Measurements from ENCODE around the gene TOPBP1.
A peak's percentile ranks its signal among the peaks of the same experiment; 100 is the strongest.

The TOPBP1 gene

DNA sequence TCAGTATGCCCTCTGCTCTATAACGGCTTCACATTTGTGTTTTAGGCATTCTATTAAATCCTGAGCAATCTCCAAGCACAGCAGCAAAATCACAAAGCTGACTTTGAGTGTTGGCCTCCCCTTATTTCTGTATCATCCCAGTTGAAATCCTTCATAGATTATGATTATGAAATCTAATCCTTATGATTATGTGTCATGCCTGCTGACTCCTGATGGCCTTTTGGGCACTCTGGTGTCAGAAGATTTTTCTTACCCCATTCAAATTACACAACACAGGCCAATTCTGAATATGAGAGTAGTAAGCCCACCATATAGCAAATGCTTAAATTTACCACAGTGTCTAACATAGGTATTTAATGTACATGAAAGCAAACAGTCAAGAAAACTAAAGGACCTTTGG lies 53.9 kb downstream of the TOPBP1 start:
- no peak for DNase-seq (ENCODE audit: low spot score)

GRCh38 chr3:133606902-133607301 lies 54.8 kb downstream of the TOPBP1 start:
- DNase-seq (ENCODE audit: low spot score) = no peak

GRCh38 chr3:133606342-133606741 lies 55.4 kb downstream of the TOPBP1 start:
- DNase-seq (ENCODE audit: low spot score) = no peak

DNA sequence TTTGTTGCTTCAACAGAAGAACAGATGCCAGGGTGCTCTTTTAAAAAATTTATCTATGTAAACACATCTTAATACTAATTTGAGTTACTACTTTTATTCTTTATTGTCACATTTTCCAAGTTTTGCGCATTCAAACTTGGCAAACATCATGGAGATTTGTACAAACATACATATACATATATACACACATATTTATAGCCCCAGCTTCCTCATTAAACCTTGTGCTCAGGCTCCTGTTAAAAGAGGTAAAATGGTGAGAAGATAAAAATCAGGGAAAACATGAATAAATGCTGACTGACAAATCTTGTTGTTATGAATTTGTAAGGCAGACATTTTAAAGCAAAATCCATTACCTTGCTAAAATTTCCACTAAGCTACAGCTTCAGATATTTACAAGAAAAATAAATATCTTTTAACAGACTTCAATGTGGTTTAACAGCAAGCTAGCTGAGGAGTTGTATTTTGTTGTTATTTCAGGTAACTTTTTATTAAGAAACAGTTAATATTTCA lies 61.1 kb downstream of the TOPBP1 start:
- DNase-seq (ENCODE audit: low spot score) = no peak

DNA sequence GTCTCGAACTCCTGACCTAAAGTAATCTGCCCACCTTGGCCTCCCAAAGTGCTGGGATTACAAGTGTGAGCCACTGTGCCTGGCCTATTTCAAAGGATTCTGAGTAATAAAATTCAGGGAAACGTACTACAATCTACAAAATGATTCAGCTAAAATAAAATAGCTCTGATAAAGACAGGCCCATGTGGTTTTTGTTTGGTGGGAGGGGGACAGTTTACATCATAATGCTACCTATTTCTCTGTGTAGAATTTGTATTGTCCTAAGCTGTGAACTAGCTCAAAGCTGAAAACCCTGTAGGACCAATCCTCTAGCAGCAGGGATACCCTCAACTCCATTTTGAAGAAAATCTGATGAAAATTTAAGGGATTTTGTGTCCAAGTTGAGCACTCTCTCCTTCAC lies 62.5 kb downstream of the TOPBP1 start:
- DNase-seq (ENCODE audit: low spot score) = no peak

GRCh38 chr3:133598405-133598804 lies 63.3 kb downstream of the TOPBP1 start:
- no peak for DNase-seq (ENCODE audit: low spot score)

DNA sequence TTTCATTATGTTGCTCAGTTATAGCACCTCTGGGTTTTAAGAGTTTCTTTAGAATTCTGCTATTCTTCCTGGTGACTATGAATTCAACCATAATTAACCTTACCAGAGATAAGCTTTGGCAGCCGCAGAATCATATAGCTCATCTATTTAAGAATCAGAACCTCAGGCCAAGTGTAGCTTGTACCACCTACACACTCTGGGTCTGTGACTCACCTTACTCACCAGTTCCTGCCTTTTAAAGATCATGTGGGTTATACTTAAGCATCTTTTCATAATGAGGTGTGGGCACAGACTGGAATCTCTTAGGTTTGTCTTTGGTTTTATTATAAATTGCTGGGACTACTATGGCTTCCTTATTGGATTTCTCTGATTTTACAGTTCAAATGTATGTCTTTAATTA lies 66.4 kb downstream of the TOPBP1 start:
- no peak for DNase-seq (ENCODE audit: low spot score)

GRCh38 chr3:133593243-133593642 lies 68.5 kb downstream of the TOPBP1 start:
- no peak for DNase-seq (ENCODE audit: low spot score)

DNA sequence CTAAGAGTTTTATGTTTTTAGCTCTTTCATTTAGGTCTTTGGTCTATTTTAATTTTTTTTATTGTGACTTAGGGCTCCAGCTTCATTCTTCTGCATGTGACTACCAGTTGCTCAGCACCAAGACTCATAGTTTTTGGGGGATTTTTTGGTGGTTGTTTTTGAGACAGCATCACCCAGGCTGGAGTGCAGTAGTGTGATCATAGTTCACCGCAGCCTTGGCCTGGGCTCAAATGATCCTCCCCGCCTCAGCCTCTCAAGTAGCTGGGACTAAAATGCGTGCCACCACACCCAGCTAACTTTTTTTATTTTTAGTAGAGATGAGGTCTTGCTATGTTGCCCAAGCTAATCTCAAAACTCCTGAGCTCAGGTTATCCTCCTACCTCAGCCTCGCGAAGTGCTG lies 68.9 kb downstream of the TOPBP1 start:
- no peak for DNase-seq (ENCODE audit: low spot score)

DNA sequence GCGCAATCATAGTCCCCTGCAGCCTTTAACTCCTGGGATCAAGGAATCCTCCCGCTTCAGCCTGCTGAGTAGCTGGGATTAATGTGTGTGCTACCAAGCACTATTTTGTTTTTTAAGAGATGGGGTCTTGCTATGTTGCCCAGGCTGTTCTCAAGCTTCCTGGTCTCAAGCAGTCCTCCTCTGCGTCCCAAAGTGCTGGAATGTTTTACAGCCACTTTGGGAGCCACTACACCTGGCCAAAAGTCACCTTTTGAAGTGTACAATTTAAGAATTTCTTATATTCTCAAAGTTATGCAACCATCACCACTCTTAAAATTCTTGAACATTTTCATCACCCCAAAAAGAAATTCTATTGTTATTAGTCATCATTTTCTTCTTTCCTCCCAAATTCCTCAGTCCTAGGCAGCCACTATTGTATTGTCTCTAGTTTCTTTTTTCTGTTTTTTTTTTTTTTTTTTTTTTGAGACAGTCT lies 70.4 kb downstream of the TOPBP1 start:
- DNase-seq (ENCODE audit: low spot score) = peak; percentile 29

DNA sequence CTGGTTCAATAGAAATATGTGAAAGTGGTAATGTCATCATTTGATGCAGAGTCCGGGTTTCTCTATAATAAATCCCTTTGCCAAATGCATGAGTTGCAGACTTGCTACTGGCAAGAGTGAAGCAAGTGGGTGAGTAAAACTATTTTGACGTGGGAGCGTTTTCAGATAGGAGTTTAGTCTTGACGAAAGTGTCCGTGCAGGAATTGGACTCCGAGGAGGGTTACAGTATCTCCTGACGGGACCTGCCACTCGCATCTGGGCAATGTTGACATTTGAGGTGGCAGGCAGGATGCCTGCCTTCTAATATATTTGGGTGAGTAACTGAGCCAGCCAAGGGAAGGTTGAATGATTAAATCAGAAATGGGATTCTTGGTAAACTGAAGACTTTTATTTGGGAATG lies 72.2 kb downstream of the TOPBP1 start:
- no peak for DNase-seq (ENCODE audit: low spot score)

DNA sequence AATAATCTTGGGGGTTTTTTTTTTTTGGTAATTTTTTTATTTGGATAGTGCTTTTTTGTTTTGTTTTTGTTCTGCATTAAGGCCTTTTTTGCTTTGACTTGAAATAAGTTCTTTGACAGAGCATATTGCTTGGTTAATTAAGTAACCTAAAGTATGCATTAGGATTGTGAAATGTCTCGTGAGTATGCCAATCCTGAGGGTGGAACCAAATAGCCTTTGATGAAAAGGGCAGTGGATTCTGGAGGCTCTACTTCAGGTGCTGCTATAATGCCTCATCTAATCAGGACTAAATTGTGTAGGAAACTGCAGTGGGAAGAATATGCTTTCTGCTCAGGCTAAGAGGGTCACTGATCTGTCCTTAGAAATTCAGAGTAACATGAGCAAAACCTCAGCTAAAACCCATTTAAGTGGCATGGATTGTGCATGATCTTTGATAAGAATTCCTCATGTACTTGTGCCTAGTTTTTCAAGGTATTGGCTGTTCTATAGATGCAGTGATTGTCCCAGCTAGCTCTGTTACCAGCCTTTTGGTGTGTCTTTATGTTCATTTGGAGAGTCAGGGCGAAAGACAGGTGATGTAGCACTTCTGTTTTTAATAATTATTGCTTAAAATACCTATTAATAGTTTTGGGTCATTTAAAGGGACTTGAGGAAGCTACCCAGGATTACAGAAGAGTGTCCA lies 72.8 kb downstream of the TOPBP1 start:
- DNase-seq (ENCODE audit: low spot score) = no peak

DNA sequence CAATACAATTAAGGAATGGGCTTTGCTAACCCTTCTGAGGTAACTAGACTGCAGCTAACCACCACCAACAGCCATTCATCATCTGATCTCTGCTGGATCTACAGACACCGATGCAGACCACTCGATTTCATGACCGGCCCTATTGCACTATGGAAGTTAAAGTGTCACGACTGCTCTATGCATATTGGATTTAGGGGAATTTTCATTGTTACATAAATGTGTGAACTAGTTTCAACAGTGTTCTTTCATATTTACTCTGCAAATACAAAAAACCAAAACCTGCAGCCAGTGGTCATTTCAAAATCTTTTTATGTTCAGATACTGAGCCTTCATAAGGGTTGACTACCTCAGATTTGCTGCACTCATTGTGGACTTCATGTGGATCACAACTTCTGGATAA lies 73.7 kb downstream of the TOPBP1 start:
- DNase-seq (ENCODE audit: low spot score) = no peak

DNA sequence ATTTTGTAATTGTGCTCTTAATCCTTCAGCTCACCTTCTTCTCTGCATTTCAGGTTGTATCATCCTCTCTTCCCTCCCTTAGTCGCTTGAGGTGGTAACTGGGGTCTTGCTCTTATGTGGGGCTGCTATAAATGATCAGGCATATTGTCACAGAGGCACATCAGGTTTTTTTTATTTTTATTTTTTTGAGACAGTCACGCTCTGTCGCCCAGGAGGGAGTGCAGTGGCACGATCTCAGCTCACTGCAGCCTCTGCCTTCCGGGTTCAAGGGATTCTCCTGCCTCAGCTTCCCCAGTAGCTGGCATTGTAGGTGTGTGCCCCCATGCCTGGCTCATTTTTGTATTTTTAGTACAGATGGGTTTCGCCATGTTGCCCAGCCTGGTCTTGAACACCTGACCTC lies 78.3 kb downstream of the TOPBP1 start:
- DNase-seq (ENCODE audit: low spot score) = no peak

GRCh38 chr3:133578548-133579191 lies 83.1 kb downstream of the TOPBP1 start:
- peak; percentile 48 for DNase-seq (ENCODE audit: low spot score)

GRCh38 chr3:133576169-133576568 lies 85.6 kb downstream of the TOPBP1 start:
- no peak for DNase-seq (ENCODE audit: low spot score)

DNA sequence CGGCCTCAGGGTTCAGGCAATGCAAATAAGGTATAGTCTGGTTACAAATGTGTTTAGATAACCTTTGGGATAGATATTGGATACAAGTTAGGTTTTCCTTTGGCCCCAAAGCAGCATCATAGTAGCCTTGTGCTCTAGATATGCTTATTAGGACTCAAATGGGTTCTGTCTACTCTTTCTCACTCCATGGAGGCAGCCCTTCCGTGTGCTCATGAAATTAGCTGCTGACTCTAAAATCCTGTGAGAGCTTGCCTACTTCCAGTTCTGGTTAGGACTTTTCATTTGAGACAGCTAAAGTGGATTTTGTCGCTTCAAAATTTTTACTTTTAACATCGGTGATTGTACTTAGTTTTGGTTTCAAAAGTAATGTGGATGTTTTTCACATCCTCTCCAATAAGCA lies 86.7 kb downstream of the TOPBP1 start:
- DNase-seq (ENCODE audit: low spot score) = no peak

GRCh38 chr3:133574260-133574881 lies 87.4 kb downstream of the TOPBP1 start:
- peak; percentile 34 for DNase-seq (ENCODE audit: low spot score)

DNA sequence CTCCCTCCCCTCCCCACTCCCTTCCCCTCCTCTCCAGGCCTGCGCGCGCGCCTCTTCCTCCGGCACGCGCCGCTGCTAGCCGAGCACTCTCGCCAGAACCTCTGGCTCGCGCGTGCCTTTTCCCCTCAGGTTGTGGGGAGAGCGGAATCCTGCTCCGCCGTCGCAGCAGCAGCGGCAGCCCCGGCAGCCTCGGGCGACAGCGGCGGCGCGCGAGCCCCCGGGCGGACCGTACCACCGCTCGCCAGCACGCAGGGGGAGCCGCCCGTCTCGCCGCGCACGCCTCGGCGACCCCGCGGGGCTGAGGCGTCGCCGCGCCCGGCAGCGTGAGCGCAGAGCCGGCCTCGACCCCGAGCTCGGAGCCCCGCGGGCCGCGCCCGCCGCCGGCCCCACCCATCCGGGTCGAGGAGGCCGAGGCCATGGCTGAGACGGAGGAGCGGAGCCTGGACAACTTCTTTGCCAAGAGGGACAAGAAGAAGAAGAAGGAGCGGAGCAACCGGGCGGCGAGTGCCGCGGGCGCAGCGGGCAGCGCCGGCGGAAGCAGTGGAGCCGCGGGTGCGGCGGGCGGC lies 88.0 kb downstream of the TOPBP1 start, which contains the start of gene CDV3:
Gene CDV3 (plus strand): TSS at position 58 of the 566 bp plus-strand sequence. CDS start 359 bp downstream, at position 417.
- DNase-seq (ENCODE audit: low spot score) = peak; percentile 39

DNA sequence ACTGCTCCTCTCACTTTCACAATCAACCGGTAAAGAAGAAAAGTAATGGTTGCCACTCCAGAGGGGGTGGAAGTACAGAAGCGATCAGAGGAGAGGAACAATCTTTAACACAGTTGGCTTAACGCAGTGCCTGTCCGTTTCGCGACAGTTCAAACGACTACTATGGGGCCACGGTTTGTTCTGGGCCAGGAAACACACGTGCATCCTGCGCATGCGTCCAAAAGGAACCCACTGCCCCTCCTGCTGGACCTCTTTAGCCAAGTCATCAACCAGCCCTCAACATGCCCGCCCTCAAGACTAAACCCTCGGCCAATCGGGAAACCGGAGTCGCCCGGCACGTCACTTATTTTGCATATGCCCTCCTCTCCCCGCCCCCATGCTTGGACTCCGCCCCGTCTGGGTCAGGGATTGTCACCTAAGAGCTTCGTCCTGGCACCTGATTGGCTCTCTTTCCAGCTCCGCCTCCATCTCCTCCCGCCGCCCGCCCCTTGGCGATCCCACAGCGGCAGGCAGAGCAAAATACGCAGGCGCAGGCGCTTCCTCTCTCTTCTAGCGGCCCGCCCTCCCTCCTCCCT lies 88.6 kb downstream of the TOPBP1 start:
- DNase-seq (ENCODE audit: low spot score) = peak; percentile 88

DNA sequence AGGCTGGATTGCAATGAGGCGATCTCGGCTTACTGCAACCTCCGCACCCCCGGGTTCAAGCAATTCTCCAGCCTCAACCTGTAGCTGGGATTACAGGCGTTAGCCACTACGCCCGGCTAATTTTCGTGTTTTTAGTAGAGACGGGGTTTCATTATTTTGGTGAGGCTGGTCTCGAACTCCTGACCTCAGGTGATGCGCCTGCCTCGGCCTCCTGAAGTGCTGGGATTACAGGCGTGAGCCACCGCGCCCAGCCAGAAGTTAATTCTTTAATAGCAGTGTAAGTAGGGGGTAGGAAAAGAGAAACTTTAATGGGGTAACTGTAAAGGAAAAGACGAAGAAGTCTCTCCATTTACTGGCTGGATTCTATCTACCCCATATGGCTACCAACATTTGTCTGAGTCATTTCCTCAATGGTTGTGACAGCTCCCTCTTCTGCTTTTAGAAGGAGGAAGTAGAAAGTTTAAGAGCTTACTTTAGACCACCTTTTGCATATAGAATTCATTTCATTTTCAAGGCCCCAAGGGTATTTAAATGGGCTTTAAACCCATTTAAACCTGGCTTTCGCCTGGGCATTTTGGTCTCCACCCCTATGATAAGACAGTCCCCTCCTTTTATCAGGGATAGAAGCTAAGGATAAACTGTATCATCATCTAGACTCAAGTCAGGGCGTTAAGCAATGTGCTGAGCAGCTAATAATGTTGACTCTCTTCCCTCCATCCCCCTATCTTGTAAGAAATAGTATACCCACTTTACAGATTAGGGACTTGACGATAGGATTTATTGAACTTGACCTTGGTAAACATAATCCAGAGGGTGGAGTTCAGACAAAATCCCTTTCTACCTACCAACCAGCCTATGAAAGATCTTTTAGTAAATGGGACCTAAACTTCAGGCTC lies 89.3 kb downstream of the TOPBP1 start:
- DNase-seq (ENCODE audit: low spot score) = no peak
